DLD1 (cell line): Measurements from ENCODE around the gene RCSD1.

Source experiments
- in situ Hi-C: cut with HindIII; loops from 2 replicates; pipeline ENCODE4 v1.10.0; 2017; ENCODE audit warnings: low sequenced_read_pairs

RCSD1 gene

DNA sequence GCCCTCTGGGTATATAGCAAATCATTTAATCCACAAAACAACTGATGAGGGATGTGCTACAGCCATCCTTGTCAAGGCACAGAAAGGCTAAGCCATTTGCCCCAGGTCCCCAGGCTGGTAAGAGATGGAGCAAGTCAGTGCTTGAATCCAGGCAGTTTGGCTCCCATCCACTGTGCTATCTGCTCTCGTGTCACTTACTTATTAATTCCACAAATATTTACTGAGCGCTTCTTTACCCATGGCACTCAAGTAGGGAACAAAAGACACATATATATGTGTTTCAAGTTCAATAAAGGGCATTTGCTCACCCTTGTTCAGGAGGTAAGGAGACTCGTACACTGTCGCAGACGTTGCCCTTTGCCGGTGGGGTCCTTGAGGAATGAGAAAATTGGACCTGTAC is 53.2 kb downstream of the RCSD1 start:
- in situ Hi-C loops = no loop called here

DNA sequence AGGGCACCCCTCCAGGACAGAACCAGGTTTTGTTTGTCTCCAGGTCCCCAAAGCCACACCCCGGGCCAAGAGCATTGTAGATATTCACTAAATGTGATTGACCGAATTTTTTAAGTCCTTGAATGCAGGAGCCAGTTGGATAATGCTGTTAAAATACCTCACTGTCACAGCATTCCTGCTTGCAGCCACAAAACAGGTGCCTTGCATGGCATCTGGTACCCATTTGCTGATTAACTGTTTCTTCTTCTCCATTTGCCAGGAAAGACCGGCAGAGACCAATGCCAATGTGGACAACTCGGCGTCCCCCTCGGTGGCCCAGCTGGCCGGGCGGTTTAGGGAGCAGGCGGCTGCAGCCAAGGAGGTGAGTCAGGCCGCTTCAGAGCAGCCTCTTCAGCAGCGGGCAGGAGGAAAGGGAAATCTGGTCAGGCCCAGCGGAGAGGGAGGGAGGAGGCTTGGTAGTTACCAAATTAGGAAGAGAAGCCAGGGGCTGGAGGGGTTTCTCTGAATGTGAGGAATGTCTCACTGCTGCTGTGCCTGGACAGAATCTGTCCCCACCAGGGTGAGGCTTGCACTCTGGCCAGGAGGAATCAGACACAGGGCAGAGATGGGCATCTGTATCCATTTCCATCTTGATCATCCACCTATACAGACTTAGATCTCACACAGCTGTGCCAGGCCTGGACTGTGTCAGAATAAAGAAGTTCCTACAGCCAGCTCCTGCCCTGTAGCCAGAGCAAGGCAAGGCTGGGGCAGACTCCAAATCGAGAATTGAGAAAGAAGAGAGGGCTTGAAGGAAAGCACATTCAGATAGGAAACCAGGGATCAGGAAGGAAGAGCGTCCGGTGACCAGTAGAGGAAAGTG is 53.8 kb downstream of the RCSD1 start:
- in situ Hi-C loops = no loop called here

DNA sequence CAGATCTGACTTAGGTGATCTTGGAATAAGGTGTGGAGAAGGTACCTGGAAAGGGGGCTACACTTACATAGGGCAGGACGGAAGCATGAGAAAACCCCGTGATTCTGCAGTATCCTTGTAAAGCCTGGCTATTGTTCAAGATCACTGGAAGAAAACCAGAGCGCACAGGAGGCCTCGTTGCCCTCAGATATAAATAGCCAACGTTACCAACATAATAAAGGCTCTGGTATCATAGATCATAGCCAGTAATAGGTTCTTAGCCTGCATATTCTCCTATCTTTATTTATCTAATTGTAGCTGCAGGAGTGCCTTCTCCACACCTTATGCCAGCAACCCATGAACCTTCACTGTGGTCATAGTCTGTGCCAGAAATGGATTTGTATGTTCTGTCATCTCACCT is 55.8 kb downstream of the RCSD1 start:
- in situ Hi-C loops = no loop called here

DNA sequence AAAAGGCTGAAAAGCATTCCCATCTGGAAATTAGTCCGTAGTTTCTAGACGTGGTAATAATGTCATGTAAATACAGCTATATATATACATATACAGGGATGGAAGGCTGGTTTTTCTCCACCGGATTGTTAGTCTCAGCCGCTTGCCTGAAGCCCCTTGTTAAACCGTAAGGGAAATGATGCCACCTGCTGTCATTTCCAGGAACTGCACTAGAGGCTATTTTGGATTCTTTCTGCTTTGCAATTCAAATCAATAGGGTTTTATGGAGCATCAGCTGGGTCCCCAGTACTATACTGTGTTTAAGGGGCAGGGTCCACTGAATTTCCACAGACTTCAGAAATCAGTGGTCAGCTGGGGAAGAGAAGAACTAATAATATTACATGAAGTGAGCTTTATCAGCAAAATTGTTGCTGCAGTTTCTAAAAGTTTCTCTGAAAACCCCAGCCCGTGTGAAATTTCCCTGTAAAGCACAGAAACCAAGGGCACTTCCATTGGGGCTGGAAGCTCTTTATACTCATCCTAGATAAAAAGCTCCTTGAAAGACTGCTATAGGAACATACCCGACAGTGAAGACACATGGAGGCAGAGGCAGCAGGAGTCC is 58.0 kb downstream of the RCSD1 start:
- in situ Hi-C loops = no loop called here

DNA sequence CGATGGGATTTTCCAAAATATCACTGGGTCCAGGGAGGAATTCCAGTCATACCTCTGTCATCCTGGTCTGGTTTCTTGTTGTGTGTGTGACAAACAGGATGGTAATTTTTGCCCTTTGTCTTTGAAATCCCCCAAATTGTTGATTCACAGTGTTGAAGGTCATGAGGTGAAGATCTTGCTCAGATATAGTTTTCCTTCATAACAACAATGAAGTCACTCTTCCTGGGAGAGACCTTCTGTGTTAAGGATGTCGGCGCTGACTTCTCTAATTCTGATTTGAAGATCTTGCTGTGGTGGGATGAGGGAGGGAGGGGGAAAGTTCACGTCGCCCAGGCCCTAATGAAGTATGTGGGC is 59.5 kb downstream of the RCSD1 start:
- in situ Hi-C loops = no loop called here

DNA sequence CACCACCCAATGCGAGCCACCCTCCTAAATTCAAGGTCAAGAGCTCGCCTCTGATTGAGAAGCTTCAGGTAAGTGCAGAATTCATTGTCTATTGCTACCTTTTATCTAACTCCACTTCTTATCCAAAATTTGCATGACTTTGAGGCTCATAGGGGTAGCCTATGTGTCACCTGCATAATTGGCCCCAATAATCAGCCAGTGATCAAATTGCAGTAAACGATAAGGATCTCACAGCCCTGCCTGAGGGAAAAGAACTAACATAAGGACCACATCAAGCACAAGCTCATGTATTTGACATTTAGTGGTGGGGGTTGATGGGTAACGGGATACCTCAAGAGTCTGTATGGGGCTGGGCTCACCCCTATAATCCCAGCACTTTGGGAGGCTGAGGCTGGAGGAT is 60.0 kb downstream of the RCSD1 start:
- in situ Hi-C loops = no loop called here

DNA sequence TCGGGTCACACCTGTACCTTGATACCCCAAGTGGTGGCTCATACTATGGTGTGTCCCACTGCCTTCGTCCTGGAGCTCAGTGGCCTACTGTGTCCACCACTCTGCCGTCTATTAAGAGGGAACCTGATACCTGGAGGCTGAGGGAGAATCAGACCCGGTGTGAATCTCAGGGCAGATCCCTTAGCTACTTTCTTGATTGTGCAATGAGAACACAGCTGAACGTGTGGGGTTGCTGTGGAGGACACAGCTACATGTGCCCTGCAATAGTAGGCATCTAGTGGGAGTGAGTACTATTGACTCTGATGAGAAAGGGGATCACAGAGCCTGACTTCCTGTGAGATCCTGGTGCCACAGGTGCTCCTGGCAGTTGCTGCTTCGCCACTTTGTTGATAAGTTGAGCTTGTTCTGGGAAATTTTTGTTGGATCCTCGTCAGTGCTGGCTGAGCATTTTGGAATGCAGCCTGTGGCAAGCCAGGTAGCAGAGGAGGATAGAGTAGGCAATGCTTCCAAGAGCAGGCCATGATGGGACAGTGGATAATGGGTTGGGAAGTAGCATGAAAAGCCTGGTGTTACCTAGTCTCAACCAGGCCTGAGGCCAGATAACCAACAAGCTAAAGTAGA is 63.5 kb downstream of the RCSD1 start:
- in situ Hi-C loops = no loop called here

DNA sequence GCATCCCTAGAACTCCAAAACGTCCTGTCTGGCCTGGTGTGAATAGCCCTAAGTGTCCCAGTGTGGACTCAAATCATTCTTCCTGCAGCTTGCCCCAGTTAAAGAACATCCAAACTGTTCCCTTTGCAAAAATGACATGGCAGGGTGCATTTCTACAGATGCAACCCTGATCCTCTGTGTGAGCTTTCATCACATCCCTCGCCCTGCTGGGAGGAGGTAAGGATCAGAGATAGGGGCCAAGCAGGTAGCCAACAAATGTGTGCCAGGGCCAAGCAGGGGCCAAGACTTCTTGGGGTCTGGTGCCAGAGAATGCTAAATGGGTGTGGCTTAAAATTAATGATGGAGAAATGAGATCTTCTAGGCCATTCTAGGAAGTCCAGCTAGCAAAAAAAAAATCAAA is 64.7 kb downstream of the RCSD1 start:
- in situ Hi-C loops = no loop called here

DNA sequence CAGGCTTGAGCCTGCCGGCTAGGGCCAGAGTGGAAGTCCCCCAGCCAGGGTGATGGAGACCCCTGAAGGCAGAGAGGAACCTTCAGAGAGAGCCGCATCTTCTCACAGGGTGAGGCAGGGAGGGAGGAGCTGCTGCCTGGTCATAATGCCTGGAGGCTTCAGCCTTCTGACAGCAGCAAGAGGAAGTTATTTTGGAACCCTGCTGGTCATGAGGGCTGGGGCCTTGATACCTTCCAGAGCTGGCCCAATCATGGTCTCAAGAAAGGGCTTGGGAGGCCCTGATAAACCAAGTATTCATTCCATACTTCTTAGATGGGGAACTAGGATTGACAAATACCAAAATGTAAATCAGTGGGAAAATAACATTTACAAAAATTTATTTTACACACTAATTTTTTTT is 65.1 kb downstream of the RCSD1 start:
- in situ Hi-C loops = no loop called here

DNA sequence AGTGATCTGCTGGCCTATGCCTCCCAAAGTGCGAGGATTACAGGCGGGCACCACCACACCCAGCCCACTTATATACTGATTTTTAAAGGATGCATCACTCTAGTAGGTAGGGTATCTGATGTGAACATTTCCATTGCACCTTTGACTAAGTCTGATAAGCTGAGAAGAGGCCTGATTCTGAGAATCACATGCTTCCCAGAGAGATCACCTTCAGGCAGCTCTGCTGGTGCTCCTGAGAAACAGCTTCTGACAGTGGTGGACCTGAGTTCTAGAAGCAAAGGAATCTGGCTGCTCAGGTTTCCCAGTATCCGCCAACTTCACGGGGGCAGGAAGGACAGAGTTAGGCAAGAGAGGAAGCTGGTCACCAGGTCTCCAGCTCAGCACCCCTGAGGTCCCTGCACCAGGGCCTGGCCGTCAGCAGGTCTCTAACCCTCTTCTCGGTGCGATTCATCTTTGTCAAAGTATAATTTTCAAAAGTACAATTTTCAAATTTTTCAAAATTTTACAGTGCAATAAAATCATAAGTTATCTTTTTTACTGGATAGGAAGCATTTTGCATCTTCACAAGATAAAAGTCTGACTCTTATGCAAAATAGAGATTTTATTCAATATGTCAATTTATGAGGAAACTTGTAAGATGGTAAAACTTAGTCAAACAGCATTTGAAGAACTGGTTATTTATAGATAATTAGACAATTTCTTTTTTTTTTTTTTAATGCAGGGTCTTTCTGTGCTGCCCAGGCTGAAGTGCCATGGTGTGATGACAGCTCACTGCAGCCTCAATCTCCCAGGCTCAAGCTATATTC is 65.9 kb downstream of the RCSD1 start:
- in situ Hi-C loops = no loop called here

DNA sequence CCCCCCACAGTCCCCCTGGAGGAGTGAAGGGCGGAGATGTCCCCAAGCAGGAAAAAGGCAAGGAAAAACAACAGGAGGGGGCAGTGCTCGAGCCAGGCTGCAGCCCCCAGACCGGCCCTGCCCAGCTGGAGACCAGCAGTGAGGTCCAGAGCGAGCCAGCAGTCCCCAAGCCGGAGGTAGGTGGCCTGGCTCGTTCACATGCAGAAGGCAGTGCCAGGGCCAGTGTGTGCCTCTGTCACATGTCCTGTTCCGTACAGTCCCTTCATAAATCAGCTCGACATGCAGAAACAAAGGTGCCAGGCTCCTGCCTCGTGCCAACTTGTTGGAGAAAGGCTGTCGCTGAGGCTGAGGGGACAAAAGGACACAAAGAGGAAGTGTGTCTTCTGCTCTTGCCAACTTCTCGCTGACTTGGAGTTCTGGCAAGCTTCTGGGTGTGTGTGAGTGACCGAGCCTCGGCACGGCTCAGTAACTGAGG is 67.7 kb downstream of the RCSD1 start:
- in situ Hi-C loops = no loop called here

DNA sequence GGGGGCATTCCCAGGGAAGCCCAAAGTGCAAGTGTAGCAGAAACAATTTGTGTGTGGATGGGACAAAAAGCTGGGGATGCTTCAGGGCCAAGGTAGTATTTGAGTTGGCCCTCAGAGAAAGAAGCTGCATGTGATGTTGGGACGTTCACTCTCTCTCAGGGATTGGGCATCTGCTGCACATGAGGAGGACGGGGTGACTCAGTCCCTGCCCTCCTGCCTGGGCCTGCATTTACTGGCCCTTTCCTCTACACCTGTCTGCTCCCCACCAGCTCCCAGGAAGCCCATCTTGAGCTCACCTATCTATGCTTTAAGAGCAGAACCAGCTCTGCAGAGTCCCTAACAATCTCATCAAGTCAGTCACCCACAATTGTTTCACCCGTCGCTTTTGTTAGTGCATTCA is 68.3 kb downstream of the RCSD1 start:
- in situ Hi-C loops = no loop called here

DNA sequence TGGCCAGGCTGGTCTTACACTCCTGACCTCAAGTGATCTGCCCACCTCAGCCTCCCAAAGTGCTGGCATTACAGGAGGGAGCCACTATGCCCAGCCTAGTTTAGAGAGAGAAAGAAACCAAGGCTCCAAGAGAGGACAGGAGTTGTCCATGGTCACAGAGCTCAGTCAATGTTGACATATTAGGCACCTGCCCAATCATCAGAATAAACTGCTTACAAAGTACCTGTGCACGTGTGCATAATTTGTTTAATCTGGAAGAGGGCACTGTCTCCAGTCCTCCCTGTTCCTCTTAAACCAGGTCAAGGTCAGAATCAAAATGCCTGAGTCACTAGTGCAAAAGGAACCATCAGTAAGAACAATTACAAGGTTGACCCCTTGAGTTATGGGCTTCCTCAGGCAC is 71.5 kb downstream of the RCSD1 start:
- in situ Hi-C loops = no loop called here

DNA sequence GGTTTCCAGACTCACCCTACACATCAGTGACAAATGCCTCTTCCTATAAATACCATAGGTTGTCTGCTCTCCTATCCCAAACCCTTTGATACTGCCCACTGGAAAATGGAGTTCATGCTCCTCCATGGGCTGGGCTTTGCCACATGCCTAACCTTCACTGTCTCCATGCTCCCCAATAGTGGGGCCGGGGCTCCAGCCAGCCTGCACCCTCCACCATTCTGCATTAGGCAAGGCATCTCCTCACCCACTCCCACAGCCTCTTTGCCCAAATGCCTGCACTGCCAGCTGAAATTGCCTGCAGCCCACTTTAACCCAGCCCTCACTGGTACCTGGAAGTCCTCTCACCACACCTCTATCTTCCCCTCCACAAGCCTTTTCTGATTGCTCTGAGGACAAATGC is 73.5 kb downstream of the RCSD1 start:
- in situ Hi-C loops = no loop called here

DNA sequence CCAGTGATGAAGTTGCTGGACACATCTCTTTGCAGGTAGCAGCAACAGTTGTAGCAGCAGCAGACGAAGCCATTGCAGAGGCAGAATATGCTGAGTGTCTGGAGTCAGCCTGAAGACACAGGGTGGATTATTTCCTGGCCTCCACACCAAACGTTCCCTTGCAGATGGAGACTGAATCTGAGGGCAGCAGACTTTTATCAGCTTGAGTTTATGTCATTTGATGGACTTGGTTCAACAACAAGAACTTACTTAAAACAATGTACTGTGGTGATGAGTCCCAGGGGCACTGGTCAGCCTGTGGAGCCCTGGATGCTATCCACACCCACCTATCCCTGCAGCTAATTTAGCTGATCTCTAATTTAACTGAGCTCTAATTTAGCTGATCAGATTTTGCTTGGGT is 74.7 kb downstream of the RCSD1 start:
- in situ Hi-C loops = no loop called here

DNA sequence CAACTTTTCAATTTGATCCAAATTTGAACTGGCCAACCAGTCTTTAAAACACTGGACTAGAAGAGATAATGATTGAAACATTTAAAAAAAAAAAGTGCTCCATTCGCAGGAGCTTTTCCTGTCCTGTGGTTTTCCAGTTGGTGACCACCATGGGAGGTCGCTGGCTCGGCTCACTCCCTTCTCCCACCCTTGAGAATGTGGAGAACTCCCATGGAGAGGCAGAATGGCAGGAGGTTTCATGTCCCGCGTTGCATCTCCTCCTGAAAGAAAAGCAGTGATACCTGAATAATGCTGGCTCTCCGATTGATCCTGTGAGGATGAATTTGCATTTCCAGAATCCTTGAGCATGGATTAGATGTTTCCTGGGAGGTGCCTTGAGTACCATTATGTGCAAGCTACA is 75.2 kb downstream of the RCSD1 start:
- in situ Hi-C loops = no loop called here

DNA sequence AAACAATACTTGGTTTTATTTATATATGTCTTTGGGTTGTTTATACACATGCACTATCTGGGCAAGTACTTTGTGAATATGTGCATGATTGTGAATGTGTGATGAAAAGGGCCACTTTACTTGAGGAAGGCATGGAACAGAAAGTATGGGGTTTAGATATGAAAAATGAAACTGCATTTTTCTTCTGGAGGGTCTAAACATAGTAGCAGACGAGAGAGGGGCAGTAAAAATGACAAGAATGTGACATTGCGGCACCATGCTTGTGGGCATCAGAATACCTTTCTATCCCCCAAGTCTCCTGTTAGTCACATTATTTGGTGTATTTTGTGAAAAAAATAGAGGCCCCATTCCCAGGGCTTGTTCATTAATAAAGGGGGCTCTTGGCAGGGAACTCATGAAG is 76.3 kb downstream of the RCSD1 start:
- in situ Hi-C loops = no loop called here

DNA sequence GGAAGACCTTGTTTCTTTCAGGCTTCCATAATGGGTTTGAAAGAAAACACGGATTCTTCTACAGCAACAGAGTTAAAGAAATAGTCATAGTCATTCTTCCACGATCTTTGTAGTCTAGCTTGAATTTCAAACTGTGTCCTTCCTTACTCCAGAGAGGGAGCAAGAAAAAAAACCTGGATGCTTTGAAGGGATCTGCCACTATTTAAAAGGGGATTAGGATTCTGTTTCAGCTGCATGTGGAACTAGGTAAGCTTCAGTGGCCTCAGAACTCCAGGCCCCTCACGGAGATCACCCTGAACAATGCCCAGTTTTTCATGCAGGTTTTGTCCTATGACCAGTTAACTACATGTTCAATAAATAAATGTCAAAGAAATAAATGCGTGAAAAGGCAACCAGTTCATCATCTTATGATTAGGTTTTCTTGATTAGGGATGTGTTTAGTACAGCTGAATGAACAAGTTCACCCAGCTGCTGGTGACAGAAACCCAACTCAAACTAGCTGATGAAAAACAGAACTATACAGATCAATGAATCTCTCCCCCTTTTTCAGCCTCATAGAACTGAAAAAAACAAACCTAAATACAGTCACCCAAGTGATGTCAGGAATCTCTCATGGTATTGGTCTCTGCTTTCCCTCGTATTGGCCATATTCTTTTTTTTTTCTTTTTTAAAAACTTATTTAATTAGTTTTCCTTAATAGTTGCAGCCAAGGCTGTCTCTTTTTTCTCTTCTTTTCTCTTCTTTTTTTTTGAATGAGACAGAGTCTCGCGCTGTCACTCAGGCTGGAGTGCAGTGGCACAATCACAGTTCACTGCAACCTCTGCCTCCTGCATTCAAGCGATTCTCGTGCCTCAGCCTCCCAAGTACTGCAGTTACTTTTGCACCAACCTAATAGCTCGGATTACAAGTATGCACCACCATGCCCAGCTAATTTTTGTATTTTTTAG is 77.2 kb downstream of the RCSD1 start:
- in situ Hi-C loops = no loop called here

DNA sequence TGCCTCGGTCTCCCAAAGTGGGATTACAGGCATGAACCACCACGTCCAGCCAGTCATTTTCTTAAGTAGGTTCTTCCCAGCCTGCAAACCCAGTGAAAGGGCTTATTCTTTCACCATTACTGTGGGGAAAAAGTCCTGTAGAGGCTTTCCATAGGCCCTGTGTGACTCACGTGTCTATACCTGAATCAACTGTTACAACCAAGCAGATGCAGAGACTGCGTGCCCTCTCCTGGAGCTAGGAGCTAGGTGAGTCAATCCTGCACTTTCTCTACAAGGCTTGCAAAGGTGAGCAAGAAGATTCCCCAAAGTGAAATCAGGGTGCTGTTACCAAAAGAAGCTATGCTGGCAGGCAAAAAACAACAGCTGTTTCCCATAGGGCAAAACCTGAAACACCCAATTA is 77.9 kb downstream of the RCSD1 start:
- in situ Hi-C loops = no loop called here

DNA sequence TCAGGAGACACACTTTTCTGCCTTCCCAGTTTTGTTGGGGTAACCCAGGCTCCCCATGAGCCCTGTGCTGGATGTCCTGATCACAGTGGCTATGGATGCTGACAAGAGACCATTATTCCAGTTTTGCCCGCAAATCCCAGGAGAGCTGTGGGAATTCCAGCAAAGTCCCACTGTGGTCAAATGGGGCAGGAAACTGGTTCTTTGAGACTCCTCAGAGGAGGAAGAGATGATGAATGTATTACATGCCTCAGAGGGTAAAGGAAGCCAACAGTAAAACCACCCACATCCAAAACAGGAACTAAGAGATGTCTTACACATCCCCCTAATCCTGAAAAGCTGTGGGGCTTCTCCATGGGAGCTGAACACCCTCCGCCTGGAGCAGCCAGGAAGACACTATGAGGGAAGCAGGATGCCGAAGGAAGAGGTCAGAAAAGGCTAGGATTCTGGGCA is 78.9 kb downstream of the RCSD1 start:
- in situ Hi-C loops = no loop called here
